ENCODE data around the gene GPR179.

The GPR179 gene

GRCh38 chr17:38322156-38322779 lies 21.5 kb downstream of the GPR179 start:
- no peak overlapping the region for H3K4me3 ChIP-seq (ENCODE audit: low read length)

GRCh38 chr17:38320482-38320881 lies 23.3 kb downstream of the GPR179 start:
- Histone ChIP-seq H3K27me3 (ENCODE audit: control insufficient read depth, low read length) (no peaks in the 10 kb centered on the region), H3K79me2 (ENCODE audit: control insufficient read depth, low read length) (no peaks in the 10 kb centered on the region), H3K4me2 (ENCODE audit: low read length) (no peak overlapping the region), H3F3A (ENCODE audit: control insufficient read depth, insufficient read depth) (peaks cover under 1% of the 10 kb centered on the region; the same call in 1 of the 2 replicates), H4K20me1 (ENCODE audit: control insufficient read depth, insufficient read depth, low read depth, low read length) (no peaks in the 10 kb centered on the region), H3K27ac (ENCODE audit: low read depth, low read length) (no peak overlapping the region), H3K4me1 (ENCODE audit: control insufficient read depth, low read length) (peaks cover 9% of the 10 kb centered on the region), H3K36me3 (ENCODE audit: control insufficient read depth, low read length) (peaks cover 32% of the 10 kb centered on the region), H3K4me3 (ENCODE audit: low read length) (no peak overlapping the region), H3K9me3 (ENCODE audit: control insufficient read depth, insufficient read depth, low read length) (no peaks in the 10 kb centered on the region), H3K9me2 (replicated peaks; ENCODE audit: control insufficient read depth, low read length) (no peaks in the 10 kb centered on the region)
- no peak for TF ChIP-seq CTCF (IDR thresholded peaks at IDR 0.05; ENCODE audit: low read depth, low read length, poor library complexity, severe bottlenecking)
- no peak for TF ChIP-seq EZH2phosphoT487 (IDR thresholded peaks at IDR 0.05; ENCODE audit: borderline replicate concordance, low read length)

More at GRCh38 chr17:38322156-38322779, 21.5 kb downstream of the GPR179 start:
- Histone ChIP-seq H3K36me3 (ENCODE audit: control insufficient read depth, low read length) (peaks cover 31% of the 10 kb centered on the region), H3K4me1 (ENCODE audit: control insufficient read depth, low read length) (peaks cover 25% of the 10 kb centered on the region), H3K27me3 (ENCODE audit: control insufficient read depth, low read length) (no peaks in the 10 kb centered on the region), H3K27ac (ENCODE audit: low read depth, low read length) (no peak overlapping the region), H3K4me2 (ENCODE audit: low read length) (no peak overlapping the region), H3K79me2 (ENCODE audit: control insufficient read depth, low read length) (no peaks in the 10 kb centered on the region), H4K20me1 (ENCODE audit: control insufficient read depth, insufficient read depth, low read depth, low read length) (peaks cover 3% of the 10 kb centered on the region; the same call in 1 of the 2 replicates), H3F3A (ENCODE audit: control insufficient read depth, insufficient read depth) (peaks cover 5% of the 10 kb centered on the region; the same call in 1 of the 2 replicates), H3K9me3 (ENCODE audit: control insufficient read depth, insufficient read depth, low read length) (no peaks in the 10 kb centered on the region), H3K9me2 (replicated peaks; ENCODE audit: control insufficient read depth, low read length) (no peaks in the 10 kb centered on the region)
- TF ChIP-seq EZH2phosphoT487 (IDR thresholded peaks at IDR 0.05; ENCODE audit: borderline replicate concordance, low read length) (no peak), CTCF (IDR thresholded peaks at IDR 0.05; ENCODE audit: low read depth, low read length, poor library complexity, severe bottlenecking) (peak; percentile 39)

DNA sequence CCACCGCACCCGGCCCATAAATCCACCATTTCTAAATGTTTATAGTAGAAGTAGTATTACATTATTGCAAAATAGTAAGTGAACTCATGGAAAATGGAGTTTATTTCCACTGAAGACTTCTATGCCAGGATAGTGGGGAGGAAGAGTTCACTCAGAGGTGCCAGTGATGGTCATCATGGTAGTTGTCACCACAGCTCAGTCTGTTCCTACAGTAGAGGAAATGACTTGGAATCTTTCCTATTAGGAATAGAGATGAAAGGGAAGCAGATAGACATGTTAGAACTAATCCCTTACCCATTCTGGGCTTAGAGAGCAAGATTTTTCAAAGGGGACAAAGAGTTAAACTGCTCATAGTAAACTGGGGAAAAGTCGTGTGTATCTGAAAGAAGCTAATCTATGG lies 26.7 kb downstream of the GPR179 start:
- TF ChIP-seq EZH2phosphoT487 (IDR thresholded peaks at IDR 0.05; ENCODE audit: borderline replicate concordance, low read length) = no peak
- TF ChIP-seq CTCF (IDR thresholded peaks at IDR 0.05; ENCODE audit: low read depth, low read length, poor library complexity, severe bottlenecking) = no peak
- no peak overlapping the region for H3K4me2 ChIP-seq (ENCODE audit: low read length)
- H3K27me3 ChIP-seq (ENCODE audit: control insufficient read depth, low read length) = no peaks in the 10 kb centered on the region
- no peaks in the 10 kb centered on the region for H3K9me2 ChIP-seq (replicated peaks; ENCODE audit: control insufficient read depth, low read length)
- no peak overlapping the region for H3K27ac ChIP-seq (ENCODE audit: low read depth, low read length)
- H3K4me1 ChIP-seq (ENCODE audit: control insufficient read depth, low read length) = no peaks in the 10 kb centered on the region
- peaks cover 20% of the 10 kb centered on the region for H3K36me3 ChIP-seq (ENCODE audit: control insufficient read depth, low read length)
- no peaks in the 10 kb centered on the region for H3K79me2 ChIP-seq (ENCODE audit: control insufficient read depth, low read length)
- H3F3A ChIP-seq (ENCODE audit: control insufficient read depth, insufficient read depth) = no peaks in the 10 kb centered on the region
- H3K4me3 ChIP-seq (ENCODE audit: low read length) = no peak overlapping the region
- no peaks in the 10 kb centered on the region for H4K20me1 ChIP-seq (ENCODE audit: control insufficient read depth, insufficient read depth, low read depth, low read length)
- H3K9me3 ChIP-seq (ENCODE audit: control insufficient read depth, insufficient read depth, low read length) = no peaks in the 10 kb centered on the region
